GM19099 (cell line): ENCODE results near the gene C17orf75.

Experiments used
- POLR2A ChIP-seq: IDR thresholded peaks from 3 replicates; pipeline ENCODE4 v1.6.1; 2011; ENCODE audit warnings: low read depth; ENCODE audit not compliant: insufficient read length; ENCODE audit errors: extremely low read depth

Gene C17orf75, protein sequence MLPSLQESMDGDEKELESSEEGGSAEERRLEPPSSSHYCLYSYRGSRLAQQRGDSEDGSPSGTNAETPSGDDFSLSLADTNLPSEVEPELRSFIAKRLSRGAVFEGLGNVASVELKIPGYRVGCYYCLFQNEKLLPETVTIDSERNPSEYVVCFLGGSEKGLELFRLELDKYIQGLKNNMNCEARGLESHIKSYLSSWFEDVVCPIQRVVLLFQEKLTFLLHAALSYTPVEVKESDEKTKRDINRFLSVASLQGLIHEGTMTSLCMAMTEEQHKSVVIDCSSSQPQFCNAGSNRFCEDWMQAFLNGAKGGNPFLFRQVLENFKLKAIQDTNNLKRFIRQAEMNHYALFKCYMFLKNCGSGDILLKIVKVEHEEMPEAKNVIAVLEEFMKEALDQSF

GRCh38 chr17:32341857-32342602 is at the start of gene C17orf75:
TSS of gene C17orf75 (minus strand) at chr17:32342173. CDS start at chr17:32342139, 34 bp downstream.
- peak; percentile 84 for TF ChIP-seq POLR2A

DNA sequence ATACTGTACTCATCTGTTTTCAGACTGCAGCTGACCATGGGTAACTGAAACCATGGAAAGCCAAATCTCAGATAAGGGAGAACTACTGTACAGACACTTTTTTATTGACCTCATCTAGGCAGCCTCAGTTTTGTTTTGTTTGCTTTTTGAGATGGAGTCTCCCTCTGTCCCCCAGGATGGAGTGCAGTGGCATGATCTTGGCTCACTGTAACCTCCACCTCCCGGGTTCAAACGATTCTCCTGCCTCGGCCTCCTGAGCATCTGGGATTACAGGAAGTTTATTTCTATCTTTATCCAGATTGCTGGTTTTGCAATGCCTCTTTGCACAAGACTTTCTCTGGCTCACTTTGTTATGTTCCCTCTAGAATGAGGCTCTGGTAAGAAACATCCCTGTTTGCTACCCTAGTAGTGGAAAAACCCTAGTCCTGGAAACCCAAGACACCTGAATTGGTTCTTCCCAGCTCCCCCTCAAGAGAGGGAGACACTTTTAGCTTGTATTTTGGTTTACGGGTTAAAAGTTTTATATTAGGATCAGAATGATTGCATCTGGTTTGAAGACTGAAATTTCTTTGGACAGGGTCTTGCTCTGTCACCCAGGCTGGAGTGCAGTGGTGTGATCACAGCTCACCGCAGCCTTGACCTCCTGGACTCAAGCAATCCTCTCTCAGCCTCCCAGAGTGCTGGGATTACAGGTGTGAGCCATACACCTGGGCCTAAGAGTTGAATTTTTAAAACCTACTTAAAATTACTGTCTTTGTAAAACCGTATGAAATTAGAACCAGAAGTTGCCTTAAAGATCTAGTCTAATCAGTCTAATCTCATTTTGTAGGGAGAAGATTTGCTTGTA is 46.9 kb upstream of the C17orf75 start:
- no peak for TF ChIP-seq POLR2A

DNA sequence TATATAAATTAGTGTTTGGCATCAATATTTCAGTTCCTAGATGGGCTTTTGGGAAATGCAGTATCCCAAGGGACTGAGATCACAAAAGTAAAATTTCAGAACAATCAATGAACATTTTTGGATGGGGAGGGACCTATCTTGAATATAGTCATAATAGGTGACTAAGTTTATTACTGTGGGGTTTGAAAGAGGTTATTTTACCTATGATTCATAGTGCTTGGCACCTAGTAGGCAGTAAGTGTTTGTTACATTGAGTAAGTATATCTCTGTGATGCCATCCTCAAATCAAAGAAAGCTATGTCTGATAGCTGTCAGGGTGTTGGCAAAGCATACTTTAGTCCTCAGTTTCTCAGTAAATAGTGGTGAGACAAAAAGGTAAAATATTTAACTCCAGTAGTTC is 44.9 kb upstream of the C17orf75 start:
- TF ChIP-seq POLR2A: no peak

DNA sequence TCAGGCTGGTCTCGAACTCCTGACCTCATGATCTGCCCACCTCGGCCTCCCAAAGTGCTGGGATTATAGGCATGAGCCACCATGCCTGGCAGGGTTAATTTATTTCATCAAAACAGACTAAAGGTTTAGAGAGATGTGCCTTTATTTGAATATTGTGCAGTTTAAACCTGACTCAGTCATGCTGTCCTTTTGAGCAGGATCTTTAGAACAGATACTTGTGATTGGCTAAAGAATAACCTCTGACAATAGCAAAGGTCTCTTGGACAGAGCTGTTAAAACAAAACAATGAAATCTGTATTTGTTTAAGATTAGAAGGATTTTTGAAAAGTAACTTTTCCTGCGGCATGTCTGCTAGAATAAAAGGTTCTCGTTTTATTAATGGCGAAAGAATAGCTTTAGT is 44.0 kb upstream of the C17orf75 start:
- no peak for TF ChIP-seq POLR2A

- TF ChIP-seq POLR2A: no peak
These were observed 43.1 kb upstream of the C17orf75 start for GRCh38 chr17:32385121-32385520.

DNA sequence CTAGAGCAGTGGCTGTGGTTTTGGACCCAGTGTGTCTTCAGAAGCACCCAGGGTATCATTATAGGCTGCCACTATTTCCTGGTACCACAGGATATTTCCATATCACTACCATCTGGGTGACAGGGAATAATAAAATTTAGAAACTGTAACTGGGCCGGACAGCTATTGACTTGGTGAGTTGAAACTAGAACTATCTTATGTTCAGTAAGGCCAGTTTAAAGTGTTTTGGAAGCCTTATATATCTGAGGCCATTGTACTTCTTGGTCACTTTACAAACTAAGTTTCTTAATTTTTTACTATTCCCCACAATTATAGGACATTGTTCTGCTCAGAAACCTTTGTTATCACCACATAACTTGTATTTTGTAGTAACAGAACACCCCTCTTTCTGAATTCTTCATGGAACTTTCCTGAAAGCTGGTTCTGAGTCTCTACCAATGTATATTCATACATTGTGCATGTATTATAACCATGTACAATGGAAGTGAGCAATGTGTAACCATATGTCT is 42.0 kb upstream of the C17orf75 start:
- no peak for TF ChIP-seq POLR2A

GRCh38 chr17:32382526-32383223 is 40.7 kb upstream of the C17orf75 start:
- no peak for TF ChIP-seq POLR2A

DNA sequence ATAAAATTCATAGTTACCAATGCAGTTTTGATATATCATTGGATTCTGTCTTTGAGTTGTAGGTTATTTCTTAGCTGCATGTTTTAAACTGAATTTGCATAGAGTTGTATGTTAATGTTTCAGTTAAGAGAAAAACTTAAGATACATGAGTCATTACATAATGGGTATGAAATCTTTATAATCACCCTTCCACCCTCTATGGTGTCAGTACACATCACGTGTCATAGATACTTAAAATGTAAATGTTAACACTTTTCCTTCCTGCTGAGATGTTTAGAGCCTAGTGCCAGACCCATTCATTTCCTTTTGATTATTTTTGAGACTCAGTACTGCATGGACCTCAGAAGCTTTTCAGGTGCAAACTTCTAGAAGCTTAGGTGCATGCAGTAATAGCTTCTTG is 28.5 kb upstream of the C17orf75 start:
- no peak for TF ChIP-seq POLR2A

DNA sequence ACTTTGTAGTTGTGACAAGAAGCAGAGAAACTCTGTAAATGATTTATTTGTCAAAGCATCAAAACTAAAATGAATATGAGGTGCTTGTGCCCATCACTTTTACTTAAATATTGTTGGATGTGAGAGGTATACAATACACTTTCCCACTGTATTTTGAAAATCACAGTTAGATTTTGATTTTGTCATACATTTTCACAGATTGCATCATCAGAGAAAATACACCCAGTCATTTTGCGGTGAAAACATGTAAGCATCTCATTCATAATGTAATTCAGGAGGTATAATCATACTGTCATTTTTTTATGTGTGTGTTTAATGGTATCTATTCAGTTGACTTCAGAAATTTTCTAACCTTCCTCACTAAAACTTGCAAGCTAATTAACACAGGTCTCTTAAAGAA is 19.3 kb upstream of the C17orf75 start:
- no peak for TF ChIP-seq POLR2A

- no peak for TF ChIP-seq POLR2A
These were observed 15.6 kb upstream of the C17orf75 start for GRCh38 chr17:32357615-32358014.

- TF ChIP-seq POLR2A: no peak
These were observed 14.8 kb upstream of the C17orf75 start for GRCh38 chr17:32356750-32357149.

DNA sequence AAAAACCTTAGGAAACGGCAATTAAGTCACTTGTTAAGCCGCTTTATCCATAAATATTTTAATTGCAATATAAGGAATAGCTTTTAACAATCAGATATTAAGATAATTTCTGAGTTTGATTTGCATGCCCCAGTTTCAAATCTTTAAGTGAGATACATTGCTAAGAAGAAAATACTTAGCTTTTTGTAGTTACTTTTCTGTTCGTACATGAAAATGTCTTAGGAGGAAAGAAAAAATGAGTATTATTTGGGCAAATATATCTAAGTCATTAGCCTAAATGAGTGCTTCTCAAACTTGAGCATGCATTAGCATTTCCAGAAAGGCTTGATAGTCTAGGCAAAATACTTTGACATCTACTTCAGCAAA is 14.4 kb upstream of the C17orf75 start:
- no peak for TF ChIP-seq POLR2A

DNA sequence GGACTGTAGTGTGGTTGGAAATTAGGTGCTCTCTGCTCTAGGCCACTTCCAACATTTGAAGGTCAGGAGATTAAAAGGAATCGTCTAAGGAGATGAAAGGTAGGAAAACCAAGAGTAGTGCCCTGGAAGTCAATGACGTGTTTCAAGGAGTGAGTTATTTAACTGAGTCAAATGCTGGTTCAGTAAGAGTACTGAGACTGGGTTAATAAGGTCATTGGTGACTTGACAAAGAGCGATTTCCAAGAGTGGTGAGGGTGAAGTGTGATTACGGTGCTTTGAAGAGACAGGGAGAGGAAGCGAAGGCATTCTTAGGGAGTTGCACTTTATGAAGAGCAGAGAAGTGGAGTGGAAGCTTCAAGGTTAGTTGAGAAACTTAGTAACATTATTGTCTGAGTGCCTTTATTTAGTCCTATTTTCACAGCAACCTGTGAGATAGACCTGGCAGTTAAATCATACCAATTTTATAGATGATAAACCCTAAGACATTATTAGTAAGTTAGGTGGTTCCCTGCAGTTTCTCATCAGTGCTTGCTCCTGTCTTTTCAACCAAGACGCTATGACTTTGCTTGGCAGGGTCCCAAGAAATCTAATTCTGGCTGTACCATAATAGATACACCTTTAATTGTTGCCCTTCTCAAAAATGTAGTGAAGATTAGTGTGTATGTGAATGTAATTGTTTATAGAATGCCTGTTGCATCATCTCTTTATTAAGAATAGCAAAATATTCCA is 13.8 kb upstream of the C17orf75 start:
- TF ChIP-seq POLR2A: no peak
